Smooth muscle cell (in vitro differentiated cells): ENCODE results near the gene PSMD8. TPM values are rescaled to one million over a fixed set of nuclear protein-coding genes. Genes with fewer than 3 reads are reported as not detected.

ENCODE experiments used
- DNase-seq: peaks from one replicate; lab custom pipeline; 2025; ENCODE audit not compliant: unreplicated experiment; lab: John Stamatoyannopoulos, UW
- H2AFZ ChIP-seq: fragments of 200-600 bp; sonication (generic); 2 replicates; pipeline ENCODE4 v1.6.0; 2016; ENCODE audit warnings: antibody characterized with exemption, low read depth, mild to moderate bottlenecking
- H3F3A ChIP-seq: fragments of 200-600 bp; sonication (generic); 2 replicates; pipeline ENCODE4 v1.6.0; 2017; ENCODE audit warnings: antibody characterized with exemption, low read depth
- H3K27ac ChIP-seq: fragments of 200-600 bp; sonication (generic); 2 replicates; pipeline ENCODE4 v1.5.1; 2016; ENCODE audit warnings: low read depth, mild to moderate bottlenecking
- H3K27me3 ChIP-seq: fragments of 200-600 bp; sonication (generic); 2 replicates; pipeline ENCODE4 v1.6.1; 2016; ENCODE audit warnings: low read depth, mild to moderate bottlenecking
- H3K36me3 ChIP-seq: fragments of 200-600 bp; sonication (generic); 2 replicates; pipeline ENCODE4 v1.5.1; 2016; ENCODE audit warnings: low read depth
- H3K4me1 ChIP-seq: fragments of 200-600 bp; sonication (generic); 2 replicates; pipeline ENCODE4 v1.5.1; 2016; ENCODE audit warnings: low read depth
- H3K4me2 ChIP-seq: fragments of 200-600 bp; sonication (generic); 2 replicates; pipeline ENCODE4 v1.6.0; 2016; ENCODE audit warnings: mild to moderate bottlenecking
- H3K4me3 ChIP-seq: fragments of 200-600 bp; sonication (generic); 2 replicates; pipeline ENCODE4 v1.5.1; 2016; ENCODE audit warnings: mild to moderate bottlenecking
- H3K79me2 ChIP-seq: fragments of 200-600 bp; sonication (generic); 2 replicates; pipeline ENCODE4 v1.6.0; 2016; ENCODE audit warnings: low read depth, mild to moderate bottlenecking
- H3K9ac ChIP-seq: fragments of 200-600 bp; sonication (generic); 2 replicates; pipeline ENCODE4 v1.6.0; 2016; ENCODE audit warnings: low read depth
- H3K9me3 ChIP-seq: fragments of 200-600 bp; sonication (generic); replicated peaks from 2 replicates; pipeline ENCODE4 v1.5.1; 2016; ENCODE audit warnings: low read depth
- H4K20me1 ChIP-seq: fragments of 200-600 bp; sonication (generic); 2 replicates; pipeline ENCODE4 v1.6.0; 2016; ENCODE audit warnings: low read depth
- CTCF ChIP-seq: fragments of 200-600 bp; sonication (generic); IDR thresholded peaks from 2 replicates; pipeline ENCODE4 v1.5.1; 2017; ENCODE audit warnings: borderline replicate concordance, mild to moderate bottlenecking, antibody characterized with exemption; ENCODE audit not compliant: insufficient read depth, poor library complexity, severe bottlenecking
- WGBS: methylation state at CpG from one replicate; pipeline ENCODE4 v1.1.7; 2016; ENCODE audit warnings: low lambda C conversion rate; 5-methylcytosine and 5-hydroxymethylcytosine counted together
- polyA plus RNA-seq: library from polyadenylated mRNA; unstranded; fragments of >200 nt; fragmentation: Nextera tagmentation; extraction: Ambion mirVana; gene quantifications from 2 replicates; pipeline ENCODE4 v1.2.1, GENCODE V29; 2016
- total RNA-seq: library from RNA; depleted of rRNA; stranded (reverse); fragments of >200 nt; gene quantifications from 2 replicates; pipeline ENCODE4 v1.2.3, GENCODE V29; 2014

Gene PSMD8
- total and polyA plus RNA-seq, 2 experiments from 2014 or later: 377 to 404 TPM

- no peak for DNase-seq
- Histone ChIP-seq H4K20me1 (no peaks in the 10 kb centered on the region), H3K9ac (no peak overlapping the region), H3K27ac (no peak overlapping the region), H3K4me2 (no peak overlapping the region), H3K79me2 (no peaks in the 10 kb centered on the region), H3K9me3 (no peaks in the 10 kb centered on the region), H3K36me3 (no peaks in the 10 kb centered on the region), H2AFZ (no peak overlapping the region), H3K4me3 (no peak overlapping the region), H3K27me3 (no peaks in the 10 kb centered on the region), H3K4me1 (peaks cover 3% of the 10 kb centered on the region), H3F3A (no peaks in the 10 kb centered on the region)
- TF ChIP-seq CTCF: no peak
- WGBS: 82% methylated on average over 9 of the region's 9 CpGs
Observed at GRCh38 chr19:38333245-38333644, 41.1 kb upstream of the PSMD8 start.

- Histone ChIP-seq H3K27me3 (no peaks in the 10 kb centered on the region), H4K20me1 (no peaks in the 10 kb centered on the region), H3K9me3 (no peaks in the 10 kb centered on the region), H3K4me1 (peaks cover 10% of the 10 kb centered on the region), H3K4me2 (peak overlapping the region; percentile 96), H3K36me3 (no peaks in the 10 kb centered on the region), H2AFZ (peak overlapping the region; percentile 85), H3K4me3 (peak overlapping the region; percentile 86), H3F3A (no peaks in the 10 kb centered on the region), H3K27ac (peak overlapping the region; percentile 58), H3K79me2 (no peaks in the 10 kb centered on the region), H3K9ac (peak overlapping the region; percentile 32)
- WGBS: under 1% methylated on average over 23 of the region's 52 CpGs
- DNase-seq: peak; percentile 81
- TF ChIP-seq CTCF: no peak
Observed at GRCh38 chr19:38335949-38336637, 38.3 kb upstream of the PSMD8 start.

GRCh38 chr19:38336638-38337359 is 37.6 kb upstream of the PSMD8 start:
- no peaks in the 10 kb centered on the region for H3K36me3 ChIP-seq
- H3K79me2 ChIP-seq: no peaks in the 10 kb centered on the region
- peak overlapping the region; percentile 54 for H3K27ac ChIP-seq
- H3K4me3 ChIP-seq: peak overlapping the region; percentile 86
- H3F3A ChIP-seq: no peaks in the 10 kb centered on the region
- no peak for TF ChIP-seq CTCF
- WGBS: 5% methylated on average over 26 of the region's 41 CpGs
- peak overlapping the region; percentile 96 for H3K4me2 ChIP-seq
- H4K20me1 ChIP-seq: no peaks in the 10 kb centered on the region
- H3K27me3 ChIP-seq: no peaks in the 10 kb centered on the region
- H3K9ac ChIP-seq: no peak overlapping the region
- peaks cover 10% of the 10 kb centered on the region for H3K4me1 ChIP-seq
- H3K9me3 ChIP-seq: no peaks in the 10 kb centered on the region
- peak; percentile 64 for DNase-seq
- peak overlapping the region; percentile 85 for H2AFZ ChIP-seq
